ENCODE results near the gene XRN2.
A peak's percentile ranks its signal among the peaks of the same experiment; 100 is the strongest.

The XRN2 gene

DNA sequence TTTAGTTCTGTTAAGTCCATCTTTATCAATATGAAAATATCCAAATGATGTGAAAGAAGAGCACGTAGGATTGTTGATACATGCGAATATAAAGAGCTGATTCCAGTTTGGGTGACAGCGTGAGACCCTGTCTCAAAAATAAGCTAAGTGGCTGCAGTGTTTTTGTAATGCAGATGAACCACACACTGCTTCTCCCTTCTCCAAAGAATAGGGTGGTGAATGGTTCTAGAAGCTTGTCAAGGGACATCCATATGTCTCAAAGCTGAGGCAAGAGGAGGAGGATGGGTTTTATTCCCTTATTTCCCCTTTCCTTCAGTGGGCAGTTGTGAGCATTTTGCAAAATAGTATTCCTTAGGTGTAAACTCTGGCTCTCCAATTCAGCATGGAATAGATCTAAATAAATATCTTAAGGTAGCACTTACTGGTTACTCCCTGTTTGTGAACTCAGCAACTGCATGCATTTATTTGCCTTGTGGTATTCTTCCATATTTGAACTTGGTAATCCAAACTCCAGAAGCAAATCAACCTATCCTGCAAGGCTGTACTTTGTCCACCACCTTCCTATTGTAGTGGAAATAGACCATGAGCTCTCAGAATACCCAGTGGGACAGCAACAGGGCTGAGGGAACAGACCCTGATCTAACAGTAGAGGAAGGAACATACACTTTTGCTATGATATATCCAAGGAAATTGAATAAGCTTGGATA is 38.0 kb downstream of the XRN2 start:
- TF ChIP-seq, protein P1, sequence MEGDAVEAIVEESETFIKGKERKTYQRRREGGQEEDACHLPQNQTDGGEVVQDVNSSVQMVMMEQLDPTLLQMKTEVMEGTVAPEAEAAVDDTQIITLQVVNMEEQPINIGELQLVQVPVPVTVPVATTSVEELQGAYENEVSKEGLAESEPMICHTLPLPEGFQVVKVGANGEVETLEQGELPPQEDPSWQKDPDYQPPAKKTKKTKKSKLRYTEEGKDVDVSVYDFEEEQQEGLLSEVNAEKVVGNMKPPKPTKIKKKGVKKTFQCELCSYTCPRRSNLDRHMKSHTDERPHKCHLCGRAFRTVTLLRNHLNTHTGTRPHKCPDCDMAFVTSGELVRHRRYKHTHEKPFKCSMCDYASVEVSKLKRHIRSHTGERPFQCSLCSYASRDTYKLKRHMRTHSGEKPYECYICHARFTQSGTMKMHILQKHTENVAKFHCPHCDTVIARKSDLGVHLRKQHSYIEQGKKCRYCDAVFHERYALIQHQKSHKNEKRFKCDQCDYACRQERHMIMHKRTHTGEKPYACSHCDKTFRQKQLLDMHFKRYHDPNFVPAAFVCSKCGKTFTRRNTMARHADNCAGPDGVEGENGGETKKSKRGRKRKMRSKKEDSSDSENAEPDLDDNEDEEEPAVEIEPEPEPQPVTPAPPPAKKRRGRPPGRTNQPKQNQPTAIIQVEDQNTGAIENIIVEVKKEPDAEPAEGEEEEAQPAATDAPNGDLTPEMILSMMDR (IDR thresholded peaks at IDR 0.05; ENCODE audit: low read depth, low read length): no peak
- Histone ChIP-seq H3K27ac (no peak overlapping the region), H3K9me3 (ENCODE audit: severe bottlenecking) (no peaks in the 10 kb centered on the region), H3K36me3 (peaks cover 59% of the 10 kb centered on the region), H3K27me3 (ENCODE audit: insufficient read depth, low read depth, severe bottlenecking) (no peaks in the 10 kb centered on the region), H3K4me3 (ENCODE audit: low read depth, low read length) (no peak overlapping the region)
- no peak for DNase-seq

DNA sequence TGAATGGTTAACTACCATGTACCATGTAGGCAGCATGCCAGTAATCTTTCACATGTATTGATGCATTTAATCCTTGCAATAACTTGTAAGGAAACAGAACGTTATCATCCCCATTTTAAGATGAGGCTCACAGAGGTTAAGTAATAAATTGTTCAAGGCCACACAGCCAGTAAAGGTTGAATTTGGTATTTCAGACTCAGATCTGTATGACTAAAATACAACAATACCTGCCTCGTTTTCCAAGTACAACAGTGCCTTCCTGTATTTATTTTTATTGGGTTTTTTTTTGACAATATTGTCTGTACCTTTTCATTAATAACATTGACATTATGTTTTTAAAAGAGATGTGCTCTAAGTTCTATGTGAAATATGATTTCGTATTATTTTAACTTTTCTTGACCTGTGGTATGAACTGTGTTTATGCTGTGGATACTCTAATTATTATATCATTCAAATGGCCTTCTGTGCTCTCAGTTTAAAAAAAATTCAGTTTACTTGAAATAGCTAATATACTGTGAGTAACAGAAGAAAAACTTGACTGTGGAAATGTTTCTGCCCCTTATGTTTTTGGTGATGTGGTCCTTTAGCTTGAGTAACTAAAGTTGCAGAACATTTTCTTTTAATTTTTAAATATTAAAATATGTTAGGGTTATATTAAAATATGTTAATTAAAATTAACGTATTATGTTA is 39.7 kb downstream of the XRN2 start:
- Histone ChIP-seq H3K27ac (no peak overlapping the region), H3K27me3 (ENCODE audit: insufficient read depth, low read depth, severe bottlenecking) (no peaks in the 10 kb centered on the region), H3K36me3 (peaks cover 61% of the 10 kb centered on the region), H3K9me3 (ENCODE audit: severe bottlenecking) (no peaks in the 10 kb centered on the region), H3K4me3 (ENCODE audit: low read depth, low read length) (no peak overlapping the region)
- no peak for DNase-seq
- TF ChIP-seq, protein P1 (IDR thresholded peaks at IDR 0.05; ENCODE audit: low read depth, low read length): no peak

DNA sequence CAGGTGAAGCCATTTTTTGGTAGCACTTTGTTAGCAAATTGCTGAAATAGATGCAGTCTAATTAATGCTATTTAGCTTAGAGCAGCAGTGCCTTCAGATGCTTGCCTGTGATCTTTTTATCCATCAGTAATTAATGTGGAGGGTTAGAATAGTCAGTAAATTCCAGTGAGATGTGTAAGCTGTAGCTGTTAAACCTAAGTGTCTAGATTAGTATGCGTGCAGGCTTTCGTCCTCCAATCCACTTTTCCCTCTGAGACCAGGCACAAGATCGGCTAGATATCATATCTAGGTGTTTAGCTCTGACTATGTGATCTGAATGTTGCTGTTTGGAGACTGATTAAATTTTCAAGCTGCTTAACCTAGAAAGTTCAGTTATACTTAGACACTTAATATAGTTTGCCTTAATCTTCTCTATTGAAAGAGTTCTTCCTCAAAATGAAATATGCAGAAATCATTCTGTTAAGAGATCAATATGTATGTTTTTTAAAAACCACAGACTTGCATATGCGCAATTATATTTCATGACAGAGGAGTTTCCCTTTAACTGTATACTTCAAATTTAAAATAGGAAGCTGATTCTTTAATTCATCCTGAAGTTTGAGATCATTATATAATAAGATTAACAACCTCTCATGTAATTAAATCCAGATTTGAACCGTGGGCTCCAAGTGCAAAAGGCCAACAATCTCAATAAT is 41.2 kb downstream of the XRN2 start:
- no peaks in the 10 kb centered on the region for H3K27me3 ChIP-seq (ENCODE audit: insufficient read depth, low read depth, severe bottlenecking)
- H3K4me3 ChIP-seq (ENCODE audit: low read depth, low read length): no peak overlapping the region
- TF ChIP-seq, protein P1 (IDR thresholded peaks at IDR 0.05; ENCODE audit: low read depth, low read length): no peak
- no peak overlapping the region for H3K27ac ChIP-seq
- H3K9me3 ChIP-seq (ENCODE audit: severe bottlenecking): no peaks in the 10 kb centered on the region
- H3K36me3 ChIP-seq: peaks cover 62% of the 10 kb centered on the region
- DNase-seq: peak; percentile 10

DNA sequence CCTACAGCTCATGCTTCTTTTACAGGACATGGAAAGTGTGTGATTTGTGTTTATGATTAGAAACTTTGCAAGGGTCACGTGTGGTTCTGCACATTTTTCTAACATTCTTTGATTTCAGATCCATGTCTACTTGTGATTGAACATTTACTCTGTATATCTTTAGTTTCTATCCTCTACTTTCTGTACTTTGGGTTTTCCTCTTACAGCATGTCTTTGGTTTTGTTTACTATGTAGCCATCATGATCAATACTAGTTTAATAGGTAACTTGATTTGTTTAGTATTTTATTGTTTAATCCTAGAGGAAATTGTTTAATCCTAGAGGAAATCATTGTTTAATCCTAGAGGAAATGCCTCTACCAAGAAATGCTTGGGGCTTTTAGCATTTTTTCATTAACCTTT is 41.8 kb downstream of the XRN2 start:
- TF ChIP-seq, protein P1 (IDR thresholded peaks at IDR 0.05; ENCODE audit: low read depth, low read length): no peak
- peaks cover 62% of the 10 kb centered on the region for H3K36me3 ChIP-seq

DNA sequence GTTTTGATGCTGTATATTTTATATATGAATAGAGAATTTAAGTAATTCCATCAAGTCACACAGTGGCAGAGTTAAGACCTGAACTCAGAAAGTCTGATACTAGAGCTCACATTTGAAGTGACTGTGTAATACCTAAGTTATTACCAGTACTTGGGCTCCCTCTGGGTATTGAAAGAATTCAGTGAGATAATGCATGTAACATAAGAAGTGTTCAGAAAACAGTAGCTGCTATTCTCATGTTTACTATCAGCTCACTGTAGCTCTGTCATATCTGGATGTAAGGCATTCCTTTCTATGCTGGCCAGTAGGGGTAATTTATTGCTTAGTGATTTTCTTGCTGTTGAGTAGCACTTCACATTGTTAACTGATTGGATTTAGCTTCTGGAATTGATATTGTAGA is 49.6 kb downstream of the XRN2 start:
- Histone ChIP-seq H3K36me3 (peaks cover 59% of the 10 kb centered on the region), H3K27ac (no peak overlapping the region), H3K27me3 (ENCODE audit: insufficient read depth, low read depth, severe bottlenecking) (no peaks in the 10 kb centered on the region), H3K4me3 (ENCODE audit: low read depth, low read length) (no peak overlapping the region), H3K9me3 (ENCODE audit: severe bottlenecking) (no peaks in the 10 kb centered on the region)
- TF ChIP-seq, protein P1 (IDR thresholded peaks at IDR 0.05; ENCODE audit: low read depth, low read length): no peak
- DNase-seq: no peak

More for the DNA sequence above, 41.8 kb downstream of the XRN2 start:
- H3K4me3 ChIP-seq (ENCODE audit: low read depth, low read length): no peak overlapping the region
- no peak overlapping the region for H3K27ac ChIP-seq
- H3K27me3 ChIP-seq (ENCODE audit: insufficient read depth, low read depth, severe bottlenecking): no peaks in the 10 kb centered on the region
- no peaks in the 10 kb centered on the region for H3K9me3 ChIP-seq (ENCODE audit: severe bottlenecking)
- DNase-seq: no peak
